BLaER1 treated with 17β-estradiol and CSF1 and Interleukin-3, amounts not matched to agents 10 nM and 100 nM (cell line): ENCODE data around the gene HMG20B.

Experiments used
- H3K27ac ChIP-seq, 11 experiments: shearing (Covaris generic); formaldehyde crosslinking; 2 replicates each; pipeline ENCODE4 v1.8.1; 2022
- H3K27me3 ChIP-seq, 11 experiments: shearing (Covaris generic); formaldehyde crosslinking; 2 replicates each; pipeline ENCODE4 v1.8.1; 2022
- H3K36me3 ChIP-seq, 11 experiments: shearing (Covaris generic); formaldehyde crosslinking; 2 replicates each; pipeline ENCODE4 v1.8.1; 2022
- H3K4me1 ChIP-seq, 10 experiments: shearing (Covaris generic); formaldehyde crosslinking; 2 replicates each; pipeline ENCODE4 v1.8.1; 2022
- H3K4me2 ChIP-seq, 11 experiments: shearing (Covaris generic); formaldehyde crosslinking; 2 replicates each; pipeline ENCODE4 v1.8.1; 2022
- H3K4me3 ChIP-seq, 10 experiments: shearing (Covaris generic); formaldehyde crosslinking; 2 replicates each; pipeline ENCODE4 v1.8.1; 2022
- H3K9ac ChIP-seq, 11 experiments: shearing (Covaris generic); formaldehyde crosslinking; 2 replicates each; pipeline ENCODE4 v1.8.1; 2022
- H3K9me3 ChIP-seq, 11 experiments: shearing (Covaris generic); formaldehyde crosslinking; replicated peaks in 1 of 11; 2 replicates each; pipeline ENCODE4 v1.8.1; 2022
- H4K20me1 ChIP-seq, 11 experiments: shearing (Covaris generic); formaldehyde crosslinking; 2 replicates each; pipeline ENCODE4 v1.8.1; 2022
- Cebpa-rat ChIP-seq, 11 experiments: shearing (Covaris generic); IDR thresholded peaks; 2 replicates each; pipeline ENCODE4 v1.8.1; 2022

Gene HMG20B

DNA sequence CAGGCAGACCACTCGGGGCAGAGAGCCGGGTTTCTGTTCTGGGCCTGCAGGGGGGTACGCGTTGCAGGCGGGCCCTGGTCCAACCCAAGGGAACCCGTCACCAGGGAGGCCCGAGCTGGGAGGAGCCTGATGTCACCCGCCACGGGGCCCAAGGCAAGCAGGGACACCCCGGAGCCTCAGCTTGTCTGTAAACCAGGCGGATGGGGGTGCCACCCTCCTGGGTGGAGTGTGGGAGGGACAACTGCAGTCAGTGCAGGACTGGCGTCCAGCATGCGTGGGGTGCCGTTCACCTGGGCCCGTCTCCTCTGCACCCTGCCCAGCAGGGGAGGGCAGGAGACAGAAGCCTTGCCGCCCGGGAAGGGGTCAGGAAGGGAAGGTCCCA lies 46.9 kb downstream of the HMG20B start:
- Histone ChIP-seq H4K20me1 (peaks cover 0 to 94% (median 73%) of the 10 kb centered on the region in 11 experiments; a peak in 19 of 22 replicates), H3K27me3 (no peaks in the 10 kb centered on the region), H3K27ac (no peak overlapping the region), H3K4me3 (no peak overlapping the region), H3K9ac (peak overlapping the region in 1 of 11 experiments; percentile 33; a peak in 2 of 22 replicates), H3K4me1 (peaks cover 27 to 40% (median 33%) of the 10 kb centered on the region in 10 experiments), H3K4me2 (peak overlapping the region in 2 of 11 experiments; percentile 7 to 89; a peak in 1 of 22 replicates), H3K9me3 (no peaks in the 10 kb centered on the region), H3K36me3 (peaks cover 43 to 82% (median 61%) of the 10 kb centered on the region in 11 experiments; a peak in 21 of 22 replicates)
- no peak for TF ChIP-seq Cebpa-rat (IDR thresholded peaks at IDR 0.05)

DNA sequence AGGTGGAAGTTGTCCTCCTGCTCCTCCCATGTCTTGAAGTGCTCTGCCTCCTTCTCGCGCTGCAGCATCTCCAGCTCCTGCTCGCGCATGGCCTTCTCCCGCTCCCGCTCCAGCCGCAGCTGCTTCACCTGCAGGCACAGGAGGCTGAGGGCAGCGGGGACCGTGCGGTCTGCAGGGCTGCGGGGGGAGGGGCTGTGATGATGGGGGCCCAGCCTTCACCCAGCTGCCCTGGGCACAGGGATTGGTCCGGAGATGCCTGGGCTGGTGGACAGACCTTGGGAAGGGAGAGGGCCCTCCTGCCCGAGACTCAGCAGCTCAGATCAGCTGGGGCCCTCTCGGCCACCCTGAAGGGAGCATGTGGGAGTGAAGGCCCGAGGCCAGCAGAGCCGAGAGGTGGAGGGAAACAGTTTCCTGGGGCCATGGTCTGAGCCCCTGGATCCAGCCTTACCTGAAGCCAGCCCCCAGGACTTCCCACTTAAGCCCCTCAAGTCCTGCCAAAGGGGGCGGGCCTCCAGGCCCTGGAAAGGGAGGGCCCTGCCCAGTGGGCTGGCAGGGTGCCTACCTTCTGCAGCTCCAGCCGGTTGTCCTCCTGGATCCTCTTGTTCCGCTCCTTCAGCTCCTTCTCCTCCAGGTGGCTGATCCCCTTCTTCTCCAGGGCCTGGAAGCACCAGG lies 47.5 kb downstream of the HMG20B start:
- Histone ChIP-seq H3K9me3 (no peaks in the 10 kb centered on the region), H3K27me3 (no peaks in the 10 kb centered on the region), H3K4me1 (peaks cover 33 to 47% (median 40%) of the 10 kb centered on the region in 10 experiments), H4K20me1 (peaks cover 0 to 98% (median 77%) of the 10 kb centered on the region in 11 experiments; a peak in 20 of 22 replicates), H3K27ac (no peak overlapping the region), H3K4me2 (no peak overlapping the region), H3K36me3 (peaks cover 43 to 81% (median 57%) of the 10 kb centered on the region in 11 experiments; a peak in 21 of 22 replicates), H3K9ac (no peak overlapping the region; a peak in 1 of 22 replicates), H3K4me3 (no peak overlapping the region)
- no peak for TF ChIP-seq Cebpa-rat (IDR thresholded peaks at IDR 0.05)

GRCh38 chr19:3620817-3621547 lies 48.2 kb downstream of the HMG20B start:
- H3K4me3 ChIP-seq, result no peak overlapping the region
- no peak overlapping the region for H3K9ac ChIP-seq
- H3K9me3 ChIP-seq, result no peaks in the 10 kb centered on the region
- no peak overlapping the region for H3K27ac ChIP-seq
- peaks cover 40 to 54% (median 46%) of the 10 kb centered on the region in 10 experiments for H3K4me1 ChIP-seq
- no peak for TF ChIP-seq Cebpa-rat (IDR thresholded peaks at IDR 0.05)
- H3K36me3 ChIP-seq, result peaks cover 43 to 74% (median 51%) of the 10 kb centered on the region in 11 experiments; a peak in 21 of 22 replicates
- no peak overlapping the region for H3K4me2 ChIP-seq
- peaks cover 0 to 98% (median 79%) of the 10 kb centered on the region in 11 experiments; a peak in 20 of 22 replicates for H4K20me1 ChIP-seq
- H3K27me3 ChIP-seq, result no peaks in the 10 kb centered on the region

- Histone ChIP-seq H4K20me1 (peaks cover 0 to 99% (median 82%) of the 10 kb centered on the region in 11 experiments; a peak in 20 of 22 replicates), H3K4me1 (peaks cover 38 to 53% (median 44%) of the 10 kb centered on the region in 10 experiments), H3K9ac (no peak overlapping the region), H3K27me3 (no peaks in the 10 kb centered on the region), H3K4me2 (no peak overlapping the region), H3K27ac (no peak overlapping the region), H3K4me3 (no peak overlapping the region), H3K36me3 (peaks cover 43 to 67% (median 51%) of the 10 kb centered on the region in 11 experiments; a peak in 21 of 22 replicates), H3K9me3 (no peaks in the 10 kb centered on the region)
- no peak for TF ChIP-seq Cebpa-rat (IDR thresholded peaks at IDR 0.05)
These were observed 48.9 kb downstream of the HMG20B start for GRCh38 chr19:3621689-3622088.

- Histone ChIP-seq H3K9ac (no peak overlapping the region), H3K4me3 (no peak overlapping the region), H3K27me3 (no peaks in the 10 kb centered on the region), H3K27ac (no peak overlapping the region), H3K4me2 (no peak overlapping the region), H3K4me1 (peaks cover 34 to 48% (median 39%) of the 10 kb centered on the region in 10 experiments), H3K36me3 (peaks cover 43 to 62% (median 51%) of the 10 kb centered on the region in 11 experiments; a peak in 21 of 22 replicates), H4K20me1 (peaks cover 0 to 93% (median 82%) of the 10 kb centered on the region in 11 experiments; a peak in 20 of 22 replicates), H3K9me3 (no peaks in the 10 kb centered on the region)
- TF ChIP-seq Cebpa-rat (IDR thresholded peaks at IDR 0.05), result no peak
These were observed 49.5 kb downstream of the HMG20B start for GRCh38 chr19:3622224-3622623.

DNA sequence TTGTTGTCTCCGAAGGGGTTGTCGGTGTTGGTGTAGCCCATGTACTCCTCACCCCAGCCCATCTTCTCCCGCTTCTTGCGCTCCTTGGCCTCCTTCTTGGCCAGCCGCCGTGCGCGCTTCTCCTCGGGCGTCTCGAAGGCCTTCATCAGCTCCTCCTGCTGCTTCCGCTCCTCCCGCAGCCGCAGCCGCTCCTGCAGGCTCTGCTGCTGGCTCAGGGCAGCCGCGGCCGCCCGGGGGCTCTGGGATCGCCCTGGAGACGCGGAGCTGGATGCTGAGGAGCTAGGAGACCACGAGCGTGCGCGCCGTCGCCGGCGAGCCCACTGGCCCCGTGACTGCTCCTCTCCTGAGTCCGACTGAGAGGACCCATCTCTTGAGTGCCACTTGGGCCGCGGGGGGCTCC lies 51.0 kb downstream of the HMG20B start:
- Histone ChIP-seq H3K36me3 (peaks cover 43 to 62% (median 51%) of the 10 kb centered on the region in 11 experiments; a peak in 21 of 22 replicates), H3K27ac (no peak overlapping the region), H3K9ac (peak overlapping the region in 4 of 11 experiments; percentile 9 to 96 (median 92); a peak in 4 of 22 replicates), H3K4me2 (no peak overlapping the region), H3K27me3 (no peaks in the 10 kb centered on the region), H3K4me3 (no peak overlapping the region), H3K4me1 (peaks cover 19 to 36% (median 25%) of the 10 kb centered on the region in 10 experiments), H3K9me3 (no peaks in the 10 kb centered on the region), H4K20me1 (peaks cover 0 to 78% (median 72%) of the 10 kb centered on the region in 11 experiments; a peak in 19 of 22 replicates)
- no peak for TF ChIP-seq Cebpa-rat (IDR thresholded peaks at IDR 0.05)

GRCh38 chr19:3625996-3626472 lies 53.3 kb downstream of the HMG20B start:
- Histone ChIP-seq H3K27me3 (no peaks in the 10 kb centered on the region), H3K9me3 (no peaks in the 10 kb centered on the region), H3K4me2 (peak overlapping the region; percentile 90 to 100 (median 97)), H3K4me3 (peak overlapping the region; percentile 79 to 99 (median 94)), H3K27ac (peak overlapping the region; percentile 90 to 98 (median 96)), H4K20me1 (peaks cover 0 to 63% (median 53%) of the 10 kb centered on the region in 11 experiments; a peak in 19 of 22 replicates), H3K4me1 (peaks cover 18 to 35% (median 22%) of the 10 kb centered on the region in 10 experiments), H3K36me3 (peaks cover 27 to 41% (median 35%) of the 10 kb centered on the region in 11 experiments; a peak in 21 of 22 replicates), H3K9ac (peak overlapping the region; percentile 82 to 96 (median 91))
- no peak for TF ChIP-seq Cebpa-rat (IDR thresholded peaks at IDR 0.05)

- H4K20me1 ChIP-seq, result peaks cover 0 to 63% (median 47%) of the 10 kb centered on the region in 11 experiments; a peak in 19 of 22 replicates
- no peaks in the 10 kb centered on the region for H3K9me3 ChIP-seq
- H3K4me3 ChIP-seq, result peak within 1 kb of the TSS; percentile 79 to 99 (median 94)
- H3K4me2 ChIP-seq, result peak within 1 kb of the TSS; percentile 90 to 100 (median 97)
- peaks cover 22 to 41% (median 35%) of the 10 kb centered on the region in 11 experiments for H3K36me3 ChIP-seq
- H3K27ac ChIP-seq, result peak within 1 kb of the TSS; percentile 90 to 98 (median 96)
- H3K27me3 ChIP-seq, result no peaks in the 10 kb centered on the region
- no peak for TF ChIP-seq Cebpa-rat (IDR thresholded peaks at IDR 0.05)
- H3K4me1 ChIP-seq, result peaks cover 18 to 35% (median 22%) of the 10 kb centered on the region in 10 experiments
- peak within 1 kb of the TSS; percentile 82 to 96 (median 91) for H3K9ac ChIP-seq
These were observed 54.0 kb downstream of the HMG20B start, which contains the start of gene CACTIN for GRCh38 chr19:3626473-3627350. CACTIN (minus strand) TSS chr19:3626790; CDS start chr19:3626762, 28 bp downstream.
